GM21737 (cell line): Measurements from ENCODE around the gene ARHGAP15.
A peak's percentile ranks its signal among the peaks of the same experiment; 100 is the strongest.

Source experiments
- ATAC-seq: cut with Tn5 transposase; IDR thresholded peaks from one replicate; pipeline ENCODE4 v1.9.1; 2021; ENCODE audit warnings: mild to moderate bottlenecking, moderate library complexity; ENCODE audit not compliant: unreplicated experiment

Gene ARHGAP15

DNA sequence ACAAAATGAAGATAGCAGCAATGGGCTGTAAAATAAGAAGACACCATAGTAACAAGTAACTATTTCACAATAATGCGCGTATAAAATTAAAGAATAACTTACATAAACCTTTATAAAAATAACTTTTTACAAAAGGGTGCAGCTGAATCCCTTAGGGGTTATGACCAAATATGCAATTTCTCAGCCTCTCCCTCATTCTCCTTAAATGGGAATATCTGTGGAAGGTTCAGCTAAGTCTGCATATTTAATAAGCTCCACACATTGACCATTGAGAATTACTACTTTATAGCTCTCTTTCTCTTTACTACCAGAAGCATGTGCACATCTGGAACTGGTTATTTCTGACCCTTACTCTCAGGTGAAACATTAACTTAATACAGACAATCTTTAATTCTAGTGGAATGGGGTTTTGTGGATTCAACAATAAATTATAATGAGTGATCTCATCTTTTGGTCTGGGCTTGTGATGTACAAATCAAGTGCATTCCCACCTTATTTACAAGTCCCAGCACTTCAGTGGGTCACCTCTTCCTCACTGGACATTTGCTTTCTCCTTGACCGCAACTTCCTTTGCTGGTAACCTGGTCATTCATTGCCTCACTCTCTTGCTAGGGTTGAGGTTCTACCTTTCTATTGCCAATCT lies 15.7 kb downstream of the ARHGAP15 start:
- ATAC-seq: no peak

DNA sequence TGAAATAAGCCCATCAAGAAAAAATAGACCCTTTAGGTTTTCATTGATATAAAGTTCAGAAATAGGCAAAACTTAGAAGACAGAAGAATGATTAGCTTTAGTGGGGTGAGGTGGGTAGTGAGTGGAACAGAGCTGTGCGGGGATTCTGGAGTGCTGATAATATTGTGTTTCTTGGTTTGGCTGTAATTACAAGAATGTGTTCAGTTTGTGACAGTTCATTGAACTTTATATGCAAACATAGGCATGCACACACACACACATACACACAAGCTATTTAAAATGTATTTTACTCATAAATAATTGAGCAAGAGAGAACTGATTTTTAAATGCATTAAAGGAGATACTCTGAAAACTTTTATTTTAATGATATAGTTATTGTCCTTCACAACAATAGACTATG lies 17.1 kb downstream of the ARHGAP15 start:
- ATAC-seq: no peak

DNA sequence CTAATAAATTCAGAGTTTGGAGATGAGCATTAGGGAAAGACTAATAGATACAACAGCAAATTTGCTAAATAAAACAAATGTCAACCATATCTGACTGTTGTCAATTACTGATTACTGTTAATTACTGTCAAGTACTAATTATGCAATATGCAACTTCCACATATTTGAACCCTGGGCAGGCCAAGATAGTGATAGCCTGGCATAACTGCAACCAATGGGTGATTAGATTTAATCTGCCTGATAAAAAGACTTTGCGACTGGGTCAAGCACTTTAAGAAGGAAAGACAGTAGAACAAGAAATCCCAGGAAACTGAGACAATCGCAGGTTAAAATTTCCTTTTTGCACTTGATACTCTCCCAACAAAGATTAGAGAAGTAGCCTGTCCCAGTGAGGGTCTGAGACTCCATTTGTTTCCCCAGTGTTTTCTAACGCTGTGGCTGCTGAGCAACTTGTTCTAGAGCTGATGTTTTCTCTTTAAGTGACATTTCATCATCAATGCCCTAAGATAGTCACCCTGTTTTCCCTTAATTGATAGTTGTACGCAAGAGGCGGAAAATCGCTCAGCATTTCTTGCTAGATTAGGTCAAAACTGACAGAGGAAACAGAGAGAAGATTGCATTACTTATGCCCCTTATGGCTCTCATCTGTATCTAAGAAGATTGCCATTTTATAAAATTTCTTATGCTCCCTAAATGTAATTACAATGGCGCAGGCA lies 17.8 kb downstream of the ARHGAP15 start:
- no peak for ATAC-seq

GRCh38 chr2:143148011-143148410 lies 18.8 kb downstream of the ARHGAP15 start:
- no peak for ATAC-seq

DNA sequence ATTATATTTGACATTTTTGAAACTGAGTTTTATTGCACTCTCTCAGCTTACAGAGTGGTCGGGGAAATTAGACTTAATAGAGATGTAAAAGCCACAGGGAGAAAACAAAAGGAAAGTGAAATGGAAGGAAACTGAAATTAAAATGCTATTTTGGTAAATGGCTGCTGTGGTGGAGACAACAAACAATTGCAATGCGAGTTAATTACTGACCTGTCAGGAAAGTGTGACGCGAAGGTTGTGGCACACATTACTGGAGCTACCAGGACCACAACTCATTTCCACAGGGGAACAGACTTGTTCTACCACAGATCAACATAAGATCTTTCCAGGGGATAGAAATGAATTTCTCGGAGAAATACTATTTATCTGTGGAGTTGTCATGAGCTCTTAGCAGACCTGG lies 19.5 kb downstream of the ARHGAP15 start:
- ATAC-seq: peak; percentile 44

GRCh38 chr2:143150287-143150686 lies 21.1 kb downstream of the ARHGAP15 start:
- ATAC-seq: peak; percentile 54

DNA sequence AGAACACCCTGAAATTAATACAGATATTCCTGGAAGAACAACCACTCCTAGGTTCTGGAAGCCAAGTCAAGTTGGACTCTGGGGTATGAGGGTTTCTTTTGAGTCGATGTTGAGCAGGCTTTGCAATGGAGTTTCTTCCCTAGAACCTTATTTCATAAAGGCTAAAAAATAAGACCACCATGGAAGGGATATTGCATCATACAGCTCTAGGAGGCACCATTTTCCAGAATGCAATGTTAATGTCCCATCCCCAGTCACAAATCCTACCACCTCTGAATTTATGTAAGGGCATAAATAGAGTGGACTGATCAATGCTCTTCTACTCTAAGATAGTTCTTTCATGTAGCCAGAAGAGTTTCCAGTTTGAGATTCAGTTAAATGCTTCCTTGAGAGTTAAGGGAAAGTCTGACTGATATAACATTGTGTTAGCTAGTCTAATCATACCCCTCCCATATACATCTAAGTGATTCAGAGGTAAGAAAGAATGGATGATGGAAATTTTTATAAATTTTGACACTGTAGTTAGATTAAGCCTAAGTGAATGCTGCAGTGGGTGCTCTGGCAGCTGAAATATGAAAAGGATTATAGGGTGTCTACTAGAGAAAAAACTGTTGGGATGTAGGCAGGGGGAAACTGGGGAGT lies 22.0 kb downstream of the ARHGAP15 start:
- no peak for ATAC-seq

DNA sequence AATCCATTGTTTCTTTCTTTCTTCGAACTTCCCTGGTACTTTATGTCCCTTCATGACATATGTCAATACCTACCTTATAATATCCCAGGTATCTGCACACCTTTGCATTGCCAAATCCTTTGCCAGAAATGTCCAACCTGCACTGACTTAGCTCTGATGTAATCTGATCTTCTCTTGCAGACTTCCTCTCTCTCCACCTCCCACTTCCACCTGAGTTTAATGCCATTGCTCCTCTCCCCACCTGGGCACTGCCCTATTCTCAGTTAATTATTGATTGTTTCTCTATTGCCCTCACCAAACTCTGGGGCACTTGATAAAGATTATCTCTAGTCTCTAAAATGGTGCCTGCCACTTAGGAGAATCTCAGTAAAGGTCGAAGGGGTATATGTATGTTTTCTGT lies 23.0 kb downstream of the ARHGAP15 start:
- ATAC-seq: no peak

DNA sequence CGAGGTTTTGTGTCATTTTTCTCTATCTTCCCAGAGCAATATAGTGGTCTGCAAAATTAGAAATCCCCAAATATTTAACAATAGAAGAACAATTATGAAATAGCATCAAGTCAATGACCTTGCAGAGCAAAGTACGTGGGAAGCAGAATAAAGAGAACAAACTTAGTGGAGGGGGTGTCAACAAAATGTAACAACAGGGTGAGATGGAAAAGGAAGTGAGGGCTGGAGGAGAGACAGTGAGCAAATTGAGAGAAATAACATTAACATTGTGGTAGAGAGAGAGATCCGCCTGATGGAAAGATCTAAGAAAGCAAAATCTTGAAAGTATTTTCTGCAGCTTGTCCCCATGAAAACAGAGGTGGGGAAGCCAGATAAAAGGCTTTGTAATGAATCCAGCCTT lies 23.4 kb downstream of the ARHGAP15 start:
- no peak for ATAC-seq

GRCh38 chr2:143155661-143156060 lies 26.4 kb downstream of the ARHGAP15 start:
- ATAC-seq: no peak

GRCh38 chr2:143157001-143157400 lies 27.8 kb downstream of the ARHGAP15 start:
- no peak for ATAC-seq

DNA sequence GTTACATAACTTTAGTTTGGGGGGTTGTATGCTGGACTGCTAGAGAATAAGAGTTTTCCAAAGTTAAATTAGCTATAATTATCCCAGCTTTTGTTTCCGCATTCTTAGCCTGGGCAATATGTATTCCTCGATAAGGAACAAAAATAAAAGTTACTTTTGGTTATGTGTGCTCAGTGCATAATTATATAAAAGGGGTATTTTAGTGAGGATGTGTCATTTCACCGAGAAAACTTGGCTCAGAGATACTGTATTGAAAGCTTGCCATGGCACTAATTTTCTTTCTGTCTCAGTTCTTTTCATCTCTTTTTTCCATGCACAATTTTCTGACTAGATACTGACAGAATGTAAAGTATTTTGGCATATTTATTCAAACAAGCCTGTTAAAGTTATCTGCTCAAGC lies 28.2 kb downstream of the ARHGAP15 start:
- no peak for ATAC-seq

DNA sequence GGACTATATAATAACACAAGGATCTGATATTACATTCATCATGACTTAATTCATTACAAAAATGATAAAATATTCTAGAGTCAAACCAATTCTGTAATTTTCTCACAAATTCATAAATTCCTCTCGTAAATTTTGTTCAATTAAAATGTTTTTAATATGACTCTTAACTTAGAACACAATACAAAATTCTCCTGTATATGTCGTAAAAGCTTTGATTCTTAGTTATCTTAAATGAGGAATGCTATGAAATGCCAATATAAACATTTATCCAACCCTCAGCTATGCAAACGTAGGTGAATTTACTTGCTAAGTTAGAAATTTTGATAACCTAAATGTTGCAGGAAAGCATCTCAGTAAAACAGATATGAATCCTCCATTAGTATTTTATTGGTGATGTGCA lies 28.9 kb downstream of the ARHGAP15 start:
- no peak for ATAC-seq

- no peak for ATAC-seq
Observed at GRCh38 chr2:143158551-143159485, 29.6 kb downstream of the ARHGAP15 start.

- ATAC-seq: no peak
Observed at GRCh38 chr2:143159486-143159840, 30.2 kb downstream of the ARHGAP15 start.

DNA sequence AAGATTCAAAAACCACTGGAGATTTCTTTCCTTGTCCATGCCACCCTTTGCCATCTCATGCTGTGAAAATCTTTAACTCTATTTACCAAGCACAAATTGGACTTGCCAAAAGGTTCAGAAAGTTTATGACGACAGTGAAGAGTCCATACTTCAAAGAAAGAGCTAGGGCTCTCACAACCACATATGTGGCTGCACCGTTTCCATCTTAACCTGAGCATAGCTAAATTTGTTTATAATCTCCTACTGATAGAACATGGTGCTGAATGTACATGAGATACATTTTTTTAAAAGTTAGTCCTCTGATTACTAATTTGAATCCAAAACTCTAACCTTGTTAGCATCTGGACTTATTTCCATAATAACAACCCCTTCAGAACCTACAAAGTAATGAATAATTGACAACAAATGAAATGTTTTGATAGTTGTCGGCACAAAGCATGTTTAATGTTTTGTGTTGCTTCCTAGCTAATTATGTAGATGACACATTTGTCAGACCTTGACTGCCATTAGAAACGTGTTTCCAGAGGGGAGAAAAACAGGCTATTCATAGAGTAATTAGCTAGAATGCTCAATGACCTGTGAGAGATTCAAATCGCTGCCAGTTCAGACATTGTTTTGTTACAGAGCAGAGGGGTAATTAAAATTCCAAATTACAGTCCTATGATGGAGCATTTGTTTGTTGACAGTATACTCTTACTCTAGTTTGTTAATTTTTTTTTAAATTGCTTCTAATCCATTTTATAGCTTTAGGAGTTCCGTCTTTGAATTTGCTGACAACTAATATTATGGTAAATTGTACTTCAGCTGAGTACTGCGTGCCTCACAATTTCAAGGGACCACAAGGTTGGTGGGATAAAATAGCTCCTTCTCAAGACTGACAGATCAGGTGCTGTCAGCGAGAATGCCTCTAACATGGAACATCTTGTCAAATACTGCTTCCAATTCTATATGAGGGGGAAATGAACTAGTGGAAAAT lies 31.8 kb downstream of the ARHGAP15 start:
- no peak for ATAC-seq

GRCh38 chr2:143162123-143162837 lies 33.1 kb downstream of the ARHGAP15 start:
- peak; percentile 60 for ATAC-seq

DNA sequence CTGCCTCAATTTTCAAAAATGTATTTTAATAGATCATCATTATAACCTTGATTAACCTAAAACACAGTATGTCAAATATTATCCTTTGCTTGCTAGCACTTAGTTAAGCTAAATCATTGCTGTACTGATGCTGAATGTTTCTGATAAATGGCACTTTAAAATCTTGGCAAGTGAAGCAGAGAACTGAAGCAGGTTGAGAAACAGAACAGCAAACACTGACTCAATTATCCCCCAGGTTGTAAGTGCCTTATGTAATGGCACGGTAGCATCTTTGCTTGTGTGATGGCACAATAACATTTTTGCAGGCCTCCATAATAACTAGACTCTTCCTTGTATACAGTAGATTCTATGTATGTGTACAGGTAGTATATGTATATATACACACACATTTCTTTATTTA lies 33.8 kb downstream of the ARHGAP15 start:
- no peak for ATAC-seq

GRCh38 chr2:143163499-143163898 lies 34.3 kb downstream of the ARHGAP15 start:
- ATAC-seq: no peak
